ENCODE data around the gene B4GALT5. TPM values are rescaled to one million over a fixed set of nuclear protein-coding genes. Genes with fewer than 3 reads are reported as not detected.

Gene B4GALT5
- total RNA-seq, 2 experiments from 2014 or later: 18.6 to 19.0 TPM

GRCh38 chr20:49587111-49587570, 126.5 kb downstream of the B4GALT5 start:
- Mint-ChIP-seq H3K36me3 (ENCODE audit: low read depth) (no peaks in the 10 kb centered on the region), H3K4me3 (no peak overlapping the region), H3K4me1 (ENCODE audit: low read depth) (peaks cover 9% of the 10 kb centered on the region), H3K9me3 (peaks cover 5% of the 10 kb centered on the region), H3K27me3 (ENCODE audit: low read depth) (peaks cover 4% of the 10 kb centered on the region), H3K27ac (no peak overlapping the region)
- CTCF ChIA-PET: interaction anchor here (0.7 kb wide), 4 partner anchors 15 to 1088 kb away, joined by 3 to 6 read pairs (median 3); no protein-coding TSS in a partner anchor
- intact Hi-C loops (cut with micrococcal nuclease): no loop called here
- DNase-seq: no peak

- intact Hi-C loops (cut with micrococcal nuclease): no loop called here
- Mint-ChIP-seq H3K27me3 (ENCODE audit: low read depth) (peaks cover 6% of the 10 kb centered on the region), H3K9me3 (peaks cover 5% of the 10 kb centered on the region), H3K36me3 (ENCODE audit: low read depth) (no peaks in the 10 kb centered on the region), H3K4me1 (ENCODE audit: low read depth) (peaks cover 2% of the 10 kb centered on the region), H3K4me3 (no peak overlapping the region), H3K27ac (no peak overlapping the region)
- CTCF ChIA-PET: no interaction called here
- no peak for DNase-seq
Observed at GRCh38 chr20:49585585-49586245, 128.0 kb downstream of the B4GALT5 start.

- Mint-ChIP-seq H3K4me1 (ENCODE audit: low read depth) (no peaks in the 10 kb centered on the region), H3K36me3 (ENCODE audit: low read depth) (no peaks in the 10 kb centered on the region), H3K27me3 (ENCODE audit: low read depth) (peaks cover 7% of the 10 kb centered on the region), H3K4me3 (no peak overlapping the region), H3K9me3 (peaks cover 5% of the 10 kb centered on the region), H3K27ac (no peak overlapping the region)
- intact Hi-C loops (cut with micrococcal nuclease): no loop called here
- CTCF ChIA-PET: no interaction called here
- DNase-seq: no peak
Observed at GRCh38 chr20:49584418-49585382, 129.0 kb downstream of the B4GALT5 start.

- Mint-ChIP-seq H3K4me3 (no peak overlapping the region), H3K4me1 (ENCODE audit: low read depth) (no peaks in the 10 kb centered on the region), H3K27me3 (ENCODE audit: low read depth) (peaks cover 8% of the 10 kb centered on the region), H3K36me3 (ENCODE audit: low read depth) (no peaks in the 10 kb centered on the region), H3K27ac (no peak overlapping the region), H3K9me3 (peaks cover 5% of the 10 kb centered on the region)
- intact Hi-C loops (cut with micrococcal nuclease): no loop called here
- DNase-seq: no peak
- CTCF ChIA-PET: no interaction called here
Observed at GRCh38 chr20:49583669-49584417, 129.8 kb downstream of the B4GALT5 start.

GRCh38 chr20:49583343-49583668, 130.4 kb downstream of the B4GALT5 start:
- intact Hi-C loops (cut with micrococcal nuclease): no loop called here

More at GRCh38 chr20:49583343-49583668, 130.4 kb downstream of the B4GALT5 start:
- Mint-ChIP-seq H3K4me1 (ENCODE audit: low read depth) (no peaks in the 10 kb centered on the region), H3K9me3 (peaks cover 5% of the 10 kb centered on the region), H3K27ac (no peak overlapping the region), H3K36me3 (ENCODE audit: low read depth) (no peaks in the 10 kb centered on the region), H3K4me3 (no peak overlapping the region), H3K27me3 (ENCODE audit: low read depth) (peaks cover 8% of the 10 kb centered on the region)
- CTCF ChIA-PET: no interaction called here
- no peak for DNase-seq

Other genes with a start within 250 kb of the B4GALT5 start
- gene KCNB1, start 231.2 kb downstream of the B4GALT5 start, total RNA-seq: not detected
- not detected for gene PTGIS, start 145.7 kb downstream of the B4GALT5 start, total RNA-seq
- 10 to 100 TPM; 11.2 to 11.4 TPM for gene SLC9A8, start 99.0 kb upstream of the B4GALT5 start, total RNA-seq
- 1 to 10 TPM; 6.6 to 7.3 TPM for gene SPATA2, start 201.7 kb upstream of the B4GALT5 start, total RNA-seq
- gene RNF114, start 222.5 kb upstream of the B4GALT5 start, total RNA-seq: 10 to 100 TPM; 72.3 to 76.5 TPM

Measured in activated naive CD4-positive, alpha-beta T cell treated with anti-CD3 and anti-CD28 coated beads for 36 hours (primary cell).